DMS79 (cell line): ENCODE measurements around the gene PPP1R13L.
"Not testable (repeated sequence)": the region's sequence is repeated elsewhere in the genome, so short reads cannot be mapped to it uniquely, and the experiment has no call there.

Experiments
- DNase-seq: peaks from one replicate; lab custom pipeline; 2025; lab: John Stamatoyannopoulos, UW

PPP1R13L gene

DNA sequence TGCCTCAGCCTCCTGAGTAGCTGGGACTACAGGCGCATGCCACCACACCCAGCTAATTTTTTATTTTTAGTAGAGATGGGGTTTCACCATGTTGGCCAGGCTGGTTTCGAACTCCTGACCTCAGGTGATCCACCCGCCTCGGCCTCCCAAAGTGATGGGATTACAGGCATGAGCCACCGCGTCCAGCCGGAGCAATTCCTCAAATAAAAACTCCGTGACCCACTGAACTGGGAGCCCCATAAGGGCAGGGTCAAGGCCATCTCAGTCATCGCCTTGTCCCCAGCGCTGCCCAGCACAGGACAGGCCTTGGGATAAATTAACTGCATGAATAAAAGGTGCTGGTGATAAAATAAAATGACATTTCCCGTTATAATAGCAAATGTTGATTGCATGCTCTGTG, 25.0 kb upstream of the PPP1R13L start:
- not testable (repeated sequence) for DNase-seq

DNA sequence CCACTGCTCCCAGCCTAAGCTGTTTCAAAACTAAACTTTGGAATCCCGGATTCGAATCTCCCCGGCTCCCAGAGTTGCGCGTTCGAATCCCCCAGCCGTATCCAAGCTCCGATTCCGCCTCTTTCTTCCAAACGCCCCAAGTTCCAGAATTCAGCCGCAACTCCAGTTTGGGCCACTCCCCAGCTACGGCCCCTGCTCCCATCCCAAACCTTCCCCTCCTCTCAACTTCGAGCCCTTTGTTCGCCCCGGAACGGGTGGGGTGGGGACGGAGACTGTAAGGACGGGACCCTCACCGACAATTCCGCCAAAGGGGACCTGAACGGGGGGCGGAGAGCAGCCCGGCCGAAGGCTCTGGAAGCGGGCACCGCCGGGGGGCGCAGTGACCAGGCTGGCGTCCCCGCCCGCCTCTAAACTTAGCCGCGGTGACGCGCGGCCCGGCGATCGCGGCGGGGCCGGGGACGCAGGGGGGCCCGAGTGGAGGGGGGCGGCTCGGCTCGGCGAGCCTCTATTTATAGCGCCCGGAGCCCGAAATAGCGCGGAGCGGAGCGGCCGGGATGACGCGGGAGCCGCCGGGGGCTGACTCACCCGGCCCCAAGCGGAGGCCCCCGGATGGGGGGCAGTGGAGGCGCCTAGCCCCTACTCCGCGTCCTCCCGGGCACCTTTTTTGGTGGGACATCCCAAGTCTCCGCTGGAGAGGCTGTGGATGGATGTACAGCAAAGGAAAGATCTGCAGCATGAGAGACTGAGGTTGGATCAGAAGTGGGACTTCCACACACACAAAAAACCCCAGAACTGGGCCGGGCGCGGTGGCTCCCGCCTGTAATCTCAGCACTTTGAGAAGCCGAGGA, 23.7 kb upstream of the PPP1R13L start:
- DNase-seq = no peak

DNA sequence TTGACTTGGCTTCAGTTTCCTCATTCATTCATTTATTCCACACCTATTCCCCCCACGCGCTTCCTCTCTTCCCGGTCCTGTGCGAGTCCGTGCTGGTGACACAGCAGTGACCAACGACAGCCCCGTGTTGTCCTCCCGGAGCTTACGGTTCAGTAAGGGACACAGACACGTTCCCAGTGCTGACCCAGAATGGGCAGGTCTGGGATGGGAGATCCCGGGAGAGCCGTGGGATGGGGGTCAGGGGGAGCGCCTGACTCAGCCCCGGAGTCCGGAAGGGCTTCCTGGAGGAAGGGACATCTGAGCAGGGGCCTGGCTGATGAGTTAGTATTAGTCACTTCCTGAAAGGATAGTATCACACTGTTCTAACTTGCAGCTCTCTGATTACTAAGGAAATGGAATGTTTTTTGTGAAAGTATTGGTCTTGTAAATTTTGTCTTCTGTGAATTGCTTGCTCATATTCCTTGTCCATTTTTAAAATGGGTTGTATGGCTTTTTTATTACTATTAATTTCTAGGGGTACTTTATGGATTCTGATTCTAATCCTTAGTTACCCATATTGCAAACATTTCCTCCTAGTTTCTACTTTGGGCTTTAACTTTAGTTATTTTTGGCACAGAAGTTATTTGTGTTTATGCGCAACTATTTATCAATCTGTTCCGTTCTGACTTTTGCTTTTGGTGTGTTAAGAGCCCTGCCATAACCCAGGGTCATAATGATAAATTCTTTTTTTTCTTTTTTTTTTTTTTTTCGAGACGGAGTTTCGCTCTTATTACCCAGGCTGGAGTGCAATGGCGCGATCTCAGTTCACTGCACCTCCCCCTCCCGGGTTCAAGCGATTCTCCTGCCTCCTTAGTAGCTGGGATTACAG, 19.6 kb upstream of the PPP1R13L start:
- DNase-seq = peak; percentile 8

DNA sequence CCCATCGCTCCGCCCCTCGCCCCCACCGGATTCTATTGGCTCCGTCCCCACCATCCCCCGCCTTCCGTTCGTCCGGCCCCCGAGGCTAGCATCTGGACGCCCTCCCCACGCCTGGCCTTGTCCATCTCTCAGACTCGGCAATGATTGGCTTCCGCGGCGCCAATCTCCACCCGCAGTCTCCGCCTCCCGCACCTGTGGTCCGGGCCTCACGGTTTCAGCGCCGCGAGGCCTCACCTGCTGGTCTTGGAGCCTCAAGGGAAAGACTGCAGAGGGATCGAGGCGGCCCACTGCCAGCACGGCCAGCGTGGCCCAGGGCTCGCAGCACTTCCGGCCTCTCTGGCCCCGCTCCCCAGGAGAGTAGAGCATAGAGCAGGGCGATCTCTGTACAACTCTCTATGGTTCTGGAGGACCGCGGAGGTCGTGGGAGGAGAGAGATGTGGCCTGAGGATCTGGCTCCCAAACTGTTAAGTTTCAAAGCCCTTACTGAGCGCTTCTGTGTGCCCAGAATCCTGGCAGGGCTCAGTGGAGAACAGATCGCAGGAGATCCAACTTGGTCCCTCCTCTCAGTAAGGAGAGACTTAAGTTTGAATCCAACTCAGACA, 18.8 kb upstream of the PPP1R13L start, which contains the start of gene ERCC1:
ERCC1 (minus strand) TSS at position 329 of the 602 bp plus-strand sequence. CDS start 543 bp downstream, outside the sequence.
- peak; percentile 99 for DNase-seq

DNA sequence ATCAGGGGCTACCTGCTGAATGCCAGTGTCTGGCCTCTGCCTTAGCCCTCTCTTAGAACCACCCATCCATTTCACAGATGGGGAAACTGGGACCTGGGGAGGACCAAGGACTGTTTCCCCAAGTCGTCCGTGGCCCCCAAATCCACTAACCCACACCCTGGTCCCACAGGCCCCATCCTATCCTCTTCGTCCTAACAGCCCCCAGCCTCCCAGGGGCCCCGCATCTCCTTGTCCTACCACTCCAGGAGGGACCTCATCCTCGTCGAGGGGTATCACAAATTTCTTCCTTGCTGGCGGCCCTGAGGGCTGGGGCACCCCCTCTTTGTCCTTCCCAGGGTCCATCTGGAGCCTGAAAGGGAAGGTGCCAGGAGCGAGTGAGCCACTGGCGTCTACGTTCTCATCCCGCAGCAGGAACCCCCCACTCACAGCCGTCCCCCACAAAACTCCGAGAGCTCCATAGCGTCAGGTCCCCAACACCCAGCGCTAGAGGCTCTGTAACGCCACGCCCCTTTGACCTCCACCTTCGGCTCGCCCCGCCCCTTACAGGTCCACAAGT, 18.2 kb upstream of the PPP1R13L start:
- DNase-seq = no peak

DNA sequence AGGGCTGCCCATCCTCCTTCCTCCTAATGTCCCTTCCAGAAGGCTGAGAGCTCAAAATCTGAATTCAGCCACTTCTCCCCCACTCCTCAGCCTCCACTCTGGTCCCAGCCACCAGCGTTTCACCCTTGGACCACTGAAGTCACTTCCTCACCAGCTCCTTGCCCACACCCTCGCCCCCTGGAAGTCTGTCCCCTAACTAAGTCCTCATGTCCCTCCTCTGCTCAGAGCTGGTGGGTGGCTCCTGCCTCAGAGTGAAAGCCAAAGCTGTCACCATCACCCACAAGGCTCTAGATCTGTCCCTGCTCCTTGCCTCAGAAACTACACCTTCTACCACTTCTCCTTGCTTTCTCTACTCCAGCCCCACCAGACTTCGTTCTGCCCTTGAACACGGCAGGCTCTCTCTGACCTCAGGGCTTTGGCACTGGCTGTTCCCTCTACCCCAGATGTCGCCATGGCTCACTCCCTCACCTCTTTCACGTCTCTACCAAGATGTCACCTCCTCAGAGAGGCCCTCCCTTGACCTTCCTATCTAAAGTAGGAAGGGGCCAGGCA, 17.2 kb upstream of the PPP1R13L start:
- DNase-seq = no peak

DNA sequence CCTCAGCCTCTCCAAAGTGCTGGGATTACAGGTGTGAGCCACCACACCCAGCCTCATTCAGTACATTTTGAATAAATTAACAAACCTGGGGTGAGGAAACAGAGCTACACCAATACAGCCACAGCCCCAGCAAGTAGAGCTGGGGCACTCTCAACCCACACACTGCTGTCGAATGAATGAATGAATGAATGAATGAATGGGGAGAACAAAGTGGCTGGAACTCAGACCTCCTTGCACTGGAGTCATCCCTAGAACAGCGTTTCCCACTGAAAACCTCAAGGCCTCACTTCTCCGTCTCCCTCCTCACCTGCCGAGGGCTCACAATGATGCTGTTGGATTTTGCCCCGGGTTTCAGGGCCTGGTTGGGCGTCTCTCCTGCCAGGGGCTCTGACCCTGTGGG, 16.0 kb upstream of the PPP1R13L start:
- DNase-seq = no peak

DNA sequence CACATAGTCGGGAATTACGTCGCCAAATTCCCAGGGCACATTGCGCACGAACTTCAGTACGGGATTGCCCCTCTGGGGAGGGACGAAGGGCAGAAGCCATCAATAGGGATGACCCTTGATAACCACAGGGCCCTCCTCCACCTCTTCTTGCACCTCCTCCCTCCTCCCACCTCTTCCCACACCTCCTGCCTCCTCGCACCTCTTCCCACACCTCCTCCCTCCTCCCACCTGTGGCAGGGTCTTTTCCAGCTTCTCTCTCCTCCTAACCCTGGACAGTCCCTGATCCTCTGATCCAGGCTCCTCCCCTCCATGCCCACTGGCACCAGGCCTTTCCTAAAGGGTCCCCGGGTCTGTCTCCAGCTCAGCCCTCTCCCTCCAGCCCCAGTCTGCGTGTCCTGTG, 15.5 kb upstream of the PPP1R13L start:
- no peak for DNase-seq

DNA sequence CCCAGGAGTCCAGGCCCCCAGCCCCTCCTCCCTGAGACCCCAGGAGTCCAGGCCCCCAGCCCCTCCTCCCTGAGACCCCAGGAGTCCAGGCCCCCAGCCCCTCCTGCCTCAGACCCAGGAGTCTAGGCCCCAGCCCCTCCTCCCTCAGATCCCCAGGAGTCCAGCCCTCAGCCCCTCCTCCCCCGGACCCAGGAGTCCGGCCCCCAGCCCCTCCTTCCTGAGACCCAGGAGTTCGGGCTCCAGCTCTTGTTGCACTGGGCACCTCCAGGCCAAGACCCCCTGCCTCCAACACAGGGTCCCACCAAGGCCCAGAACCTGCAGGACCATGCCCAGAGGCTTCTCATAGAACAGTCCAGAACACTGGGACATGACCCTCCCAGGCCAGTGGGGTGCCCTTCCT, 15.0 kb upstream of the PPP1R13L start:
- no peak for DNase-seq

DNA sequence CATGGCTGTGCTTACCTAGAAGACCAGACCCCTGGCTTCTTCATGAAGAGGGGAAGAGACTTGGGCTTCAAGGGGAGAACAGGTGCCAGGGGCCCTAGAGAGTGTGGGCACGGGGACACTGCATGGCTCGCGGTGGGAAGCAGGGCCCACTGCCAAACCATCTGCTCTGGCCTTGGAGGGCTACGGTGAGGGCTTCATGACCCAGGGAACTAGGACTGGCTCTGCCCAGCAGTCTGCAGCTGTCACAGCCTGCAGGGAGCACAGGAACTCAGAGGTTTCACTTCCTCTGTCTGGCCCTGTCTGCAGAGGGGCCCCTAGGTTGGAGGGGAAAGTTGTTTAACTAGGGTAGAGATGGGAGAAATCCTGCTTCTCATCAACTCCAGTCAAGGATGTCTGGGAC, 14.5 kb upstream of the PPP1R13L start:
- DNase-seq = no peak

DNA sequence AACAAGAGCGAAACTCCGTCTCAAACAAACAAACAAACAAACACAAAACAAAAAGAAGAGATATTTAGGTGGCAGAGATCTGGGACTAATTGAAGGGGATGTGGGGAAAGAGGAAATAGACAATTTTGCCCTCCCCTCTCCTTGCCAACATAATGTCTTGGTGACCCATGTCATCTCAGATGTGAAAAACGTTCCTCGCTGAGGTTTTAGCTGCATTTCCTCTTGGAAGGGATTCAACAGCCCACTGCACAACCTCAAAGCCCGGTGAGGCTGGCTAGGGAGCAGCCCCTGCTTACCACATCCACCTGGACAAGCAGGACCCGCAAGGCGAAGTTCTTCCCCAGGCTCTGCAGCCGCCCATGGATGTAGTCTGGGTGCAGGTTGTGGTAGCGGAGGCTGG, 13.9 kb upstream of the PPP1R13L start:
- no peak for DNase-seq

DNA sequence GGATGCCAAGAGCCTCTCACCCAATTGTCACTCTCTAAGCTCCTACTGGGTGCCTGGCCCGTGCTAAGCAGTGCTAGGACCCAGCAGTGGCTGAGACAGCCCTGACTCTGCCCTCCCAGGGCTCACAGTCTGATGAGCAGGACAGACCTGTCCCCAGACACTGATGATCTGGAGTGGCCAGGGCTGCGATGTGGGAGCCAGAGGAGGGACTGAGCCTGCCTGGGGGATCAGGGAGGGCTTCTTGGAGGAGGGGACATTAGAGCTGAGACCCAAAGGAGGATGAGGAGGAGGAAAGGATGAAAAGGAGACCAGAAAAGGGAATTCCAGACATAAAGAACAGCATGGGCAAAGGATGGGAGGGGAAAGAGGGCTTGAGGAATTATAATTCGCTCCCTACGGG, 12.3 kb upstream of the PPP1R13L start:
- no peak for DNase-seq

DNA sequence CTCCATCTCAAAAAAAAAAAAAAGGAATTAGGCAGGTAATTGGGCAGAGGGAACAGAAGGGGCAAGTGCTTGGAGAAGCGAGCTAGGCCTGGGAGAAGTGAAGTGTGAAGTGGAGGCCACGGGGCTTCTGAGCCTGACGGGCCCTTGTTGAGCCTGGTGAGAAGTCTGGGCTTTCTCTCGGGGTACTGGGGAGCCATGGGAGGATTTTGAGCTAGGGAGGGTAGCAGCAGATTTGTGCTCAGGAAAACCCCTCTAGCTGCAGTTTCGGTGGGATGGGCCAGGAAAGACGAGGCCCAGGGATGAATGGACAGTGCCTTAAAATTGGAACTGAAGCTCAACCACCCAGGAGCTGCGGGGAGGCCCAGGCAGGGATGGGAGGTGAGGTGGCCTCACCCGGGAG, 9.6 kb upstream of the PPP1R13L start:
- DNase-seq = no peak

DNA sequence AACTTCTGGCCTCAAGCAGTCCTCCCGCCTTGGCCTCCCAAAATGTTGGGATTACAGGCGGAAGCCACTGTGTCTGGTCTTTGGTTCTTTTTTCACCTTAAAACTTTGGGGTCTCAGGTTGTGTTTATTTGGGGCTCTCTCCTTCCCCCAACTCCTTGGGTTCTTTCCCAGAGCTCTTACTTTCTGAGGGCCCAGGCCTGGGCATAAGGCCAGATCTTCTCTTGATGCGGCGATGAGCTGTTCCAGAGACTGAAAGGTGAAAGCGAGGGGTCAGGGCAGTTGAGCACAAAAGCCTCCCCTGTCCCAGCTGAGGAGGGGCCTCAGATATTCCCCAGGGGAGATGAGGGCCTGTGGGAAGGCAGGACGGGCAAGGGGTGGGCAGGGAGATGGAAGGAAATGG, 8.6 kb upstream of the PPP1R13L start:
- DNase-seq = no peak

DNA sequence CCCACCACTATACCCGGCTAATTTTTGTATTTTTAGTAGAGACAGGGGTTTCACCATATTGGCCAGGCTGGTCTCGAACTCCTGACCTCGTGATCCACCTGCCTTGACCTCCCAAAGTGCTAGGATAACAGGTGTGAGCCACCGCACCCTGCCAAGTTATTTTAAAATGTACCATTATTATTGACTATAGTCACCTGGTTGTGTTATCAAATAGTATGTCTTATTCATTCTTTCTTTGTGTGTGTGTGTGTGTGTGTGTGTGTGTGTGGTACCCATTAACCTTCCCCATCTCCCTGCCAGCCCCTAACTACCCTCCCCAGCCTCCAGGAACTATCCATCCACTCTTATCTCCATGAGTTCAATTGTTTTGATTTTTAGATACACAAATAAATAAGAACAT, 5.5 kb upstream of the PPP1R13L start:
- DNase-seq = not testable (repeated sequence)

DNA sequence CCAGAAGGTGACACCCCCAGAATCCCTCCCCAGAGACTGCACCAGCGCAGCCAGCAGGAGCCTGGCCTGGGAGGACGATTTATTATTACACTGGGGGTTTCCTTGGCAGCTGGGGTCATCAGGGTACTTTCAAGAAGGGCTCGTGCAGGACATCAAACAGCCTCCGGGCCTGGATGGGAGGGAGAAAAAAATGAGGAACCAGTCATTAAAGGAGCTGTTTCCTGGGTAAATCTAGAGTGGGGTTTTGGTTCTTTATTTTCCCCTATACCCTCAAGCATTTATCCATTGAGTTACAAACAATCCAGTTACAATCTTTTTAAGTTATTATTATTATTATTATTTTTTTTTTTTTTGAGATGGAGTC, 4.7 kb upstream of the PPP1R13L start:
- no peak for DNase-seq

DNA sequence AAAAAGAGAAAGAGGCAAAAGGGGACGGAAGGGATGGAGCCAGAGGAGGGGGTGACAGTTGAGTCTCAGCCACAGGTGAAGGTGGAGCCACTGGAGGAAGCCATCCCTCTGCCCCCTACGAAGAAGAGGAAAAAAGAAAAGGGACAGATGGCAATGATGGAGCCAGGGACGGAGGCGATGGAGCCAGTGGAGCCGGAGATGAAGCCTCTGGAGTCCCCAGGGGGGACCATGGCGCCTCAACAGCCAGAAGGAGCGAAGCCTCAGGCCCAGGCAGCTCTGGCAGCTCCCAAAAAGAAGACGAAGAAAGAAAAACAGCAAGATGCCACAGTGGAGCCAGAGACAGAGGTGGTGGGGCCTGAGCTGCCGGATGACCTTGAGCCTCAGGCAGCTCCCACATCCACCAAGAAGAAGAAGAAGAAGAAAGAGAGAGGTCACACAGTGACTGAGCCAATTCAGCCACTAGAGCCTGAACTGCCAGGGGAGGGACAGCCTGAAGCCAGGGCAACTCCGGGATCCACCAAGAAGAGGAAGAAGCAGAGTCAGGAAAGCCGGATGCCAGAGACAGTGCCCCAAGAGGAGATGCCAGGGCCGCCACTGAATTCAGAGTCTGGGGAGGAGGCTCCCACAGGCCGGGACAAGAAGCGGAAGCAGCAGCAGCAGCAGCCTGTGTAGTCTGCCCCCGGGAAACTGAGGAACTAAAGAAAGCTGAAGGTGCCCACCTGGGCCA, 4.1 kb upstream of the PPP1R13L start:
- no peak for DNase-seq

DNA sequence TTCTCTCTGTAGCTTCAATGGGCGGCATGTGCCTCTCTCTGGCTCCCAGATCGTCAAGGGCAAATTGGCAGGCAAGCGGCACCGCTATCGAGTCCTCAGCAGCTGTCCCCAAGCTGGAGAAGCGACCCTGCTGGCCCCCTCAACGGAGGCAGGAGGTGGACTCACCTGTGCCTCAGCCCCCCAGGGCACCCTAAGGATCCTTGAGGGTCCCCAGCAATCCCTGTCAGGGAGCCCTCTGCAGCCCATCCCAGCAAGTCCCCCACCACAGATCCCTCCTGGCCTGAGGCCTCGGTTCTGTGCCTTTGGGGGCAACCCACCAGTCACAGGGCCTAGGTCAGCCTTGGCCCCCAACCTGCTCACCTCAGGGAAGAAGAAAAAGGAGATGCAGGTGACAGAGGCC, 3.3 kb upstream of the PPP1R13L start:
- DNase-seq = no peak

DNA sequence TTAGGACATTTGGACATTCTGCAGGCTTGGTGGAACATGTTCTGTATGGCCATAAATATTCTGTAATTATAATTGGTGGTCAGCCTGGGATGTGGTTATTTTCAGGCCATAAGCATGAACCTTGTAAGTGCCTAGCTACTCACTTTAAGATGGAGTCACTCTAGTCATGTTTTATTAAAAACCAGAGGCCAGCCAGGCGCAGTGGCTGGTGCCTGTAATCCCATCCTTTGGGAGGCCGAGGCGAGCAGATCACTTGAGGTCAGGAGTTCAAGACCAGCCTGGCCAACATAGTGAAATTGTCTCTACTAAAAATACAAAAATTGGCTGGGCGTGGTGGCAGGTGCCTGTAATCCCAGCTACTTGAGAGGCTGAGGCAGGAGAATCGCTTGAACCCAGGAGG, 2.7 kb upstream of the PPP1R13L start:
- not testable (repeated sequence) for DNase-seq

DNA sequence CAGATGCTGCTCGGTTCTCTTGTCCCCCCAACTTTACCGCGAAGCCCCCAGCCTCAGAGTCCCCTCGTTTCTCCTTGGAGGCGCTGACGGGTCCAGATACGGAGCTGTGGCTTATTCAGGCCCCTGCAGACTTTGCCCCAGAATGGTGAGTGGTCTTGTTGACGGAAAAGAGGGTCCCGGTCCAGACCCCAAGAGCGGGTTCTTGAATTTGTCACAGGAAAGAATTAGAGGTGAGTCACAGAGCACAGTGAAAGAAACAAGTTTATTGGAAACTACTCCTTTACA, 2.2 kb upstream of the PPP1R13L start:
- no peak for DNase-seq

DNA sequence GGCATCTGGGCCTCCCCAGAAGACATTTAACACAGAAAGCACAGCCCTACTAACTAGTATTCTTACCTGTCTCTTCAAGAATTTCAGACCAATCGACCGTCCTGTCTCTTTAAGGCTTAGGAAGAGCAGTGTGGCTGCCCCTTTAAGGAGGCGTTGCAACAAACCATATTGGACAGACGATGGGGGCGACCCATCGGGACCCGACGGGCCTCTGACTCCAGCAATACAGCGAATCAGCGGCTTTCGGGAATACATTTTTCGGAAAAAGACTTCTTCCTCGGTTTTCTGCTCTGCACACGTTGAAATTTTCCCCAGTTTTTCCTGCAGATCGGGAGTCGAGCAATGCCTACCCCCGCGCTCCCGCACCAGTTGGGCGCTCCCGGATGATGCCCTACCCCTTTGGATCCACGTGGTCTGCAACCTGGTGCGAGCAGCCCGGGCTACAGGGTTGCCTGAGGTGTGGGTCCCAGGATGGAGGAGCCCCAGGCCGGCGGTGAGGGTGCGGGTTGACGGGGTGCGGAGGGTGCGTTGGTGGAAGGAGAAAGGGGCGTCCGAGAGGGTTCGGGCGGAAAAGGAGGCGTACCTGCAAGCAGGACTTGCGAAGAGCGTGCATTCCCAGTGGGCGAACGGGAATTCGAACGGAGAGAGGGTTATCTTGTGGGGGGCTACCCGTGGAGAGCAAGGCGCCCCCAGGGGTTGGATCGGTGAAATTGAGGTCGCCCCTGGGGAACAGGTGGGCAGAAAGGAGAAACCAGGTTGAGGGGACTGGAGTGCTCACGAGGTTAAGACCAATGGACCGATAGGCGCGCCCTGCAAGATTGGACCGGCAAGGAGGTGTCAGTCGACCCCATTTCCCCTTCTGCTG, 1.6 kb upstream of the PPP1R13L start, which contains the start of gene POLR1G:
POLR1G (plus strand) TSS at position 419 of the 865 bp plus-strand sequence; CDS start at position 472, 53 bp downstream.
- DNase-seq = peak; percentile 67
